OCI-LY1 (cell line): ENCODE measurements around the gene PEX11B.

Experiments
- H2AFZ ChIP-seq: fragments of 200-600 bp; sonication (generic), shearing (Covaris generic); 2 replicates; pipeline ENCODE4 v1.6.0; 2014; ENCODE audit warnings: antibody characterized with exemption, mild to moderate bottlenecking, low read length
- H3F3A ChIP-seq: fragments of 200-600 bp; sonication (generic), shearing (Covaris generic); 2 replicates; pipeline ENCODE4 v1.6.0; 2014; ENCODE audit warnings: mild to moderate bottlenecking, antibody characterized with exemption, low read length, moderate library complexity; ENCODE audit not compliant: insufficient read depth
- H3K27ac ChIP-seq: fragments of 200-600 bp; sonication (generic); 2 replicates; pipeline ENCODE4 v1.5.1; 2014; ENCODE audit warnings: low read length, mixed run types, mild to moderate bottlenecking, low read depth; ENCODE audit not compliant: poor library complexity, severe bottlenecking
- H3K27me3 ChIP-seq: fragments of 200-600 bp; sonication (generic); 2 replicates; pipeline ENCODE4 v1.6.0; 2014; ENCODE audit warnings: antibody characterized with exemption, mild to moderate bottlenecking, low read length, moderate library complexity; ENCODE audit not compliant: insufficient read depth
- H3K36me3 ChIP-seq: fragments of 200-600 bp; sonication (generic); 2 replicates; pipeline ENCODE4 v1.6.1; 2014; ENCODE audit warnings: mild to moderate bottlenecking, antibody characterized with exemption, low read length, moderate library complexity, mixed read lengths; ENCODE audit not compliant: insufficient read depth
- H3K4me1 ChIP-seq: fragments of 200-600 bp; sonication (generic); 2 replicates; pipeline ENCODE4 v1.5.1; 2014; ENCODE audit warnings: mild to moderate bottlenecking, low read length, moderate library complexity; ENCODE audit not compliant: insufficient read depth, severe bottlenecking
- H3K4me2 ChIP-seq: fragments of 200-600 bp; sonication (generic), shearing (Covaris generic); 2 replicates; pipeline ENCODE4 v1.6.1; 2014; ENCODE audit warnings: low read length
- H3K4me3 ChIP-seq: fragments of 200-600 bp; sonication (generic); 2 replicates; pipeline ENCODE4 v1.5.1; 2014; ENCODE audit warnings: low read length, low read depth, mild to moderate bottlenecking, mixed read lengths; ENCODE audit not compliant: poor library complexity, severe bottlenecking
- H3K79me2 ChIP-seq: fragments of 200-600 bp; shearing (Covaris generic); 2 replicates; pipeline ENCODE4 v1.6.1; 2016; ENCODE audit warnings: mixed run types, low read length, mixed read lengths; ENCODE audit not compliant: insufficient read depth
- H3K9ac ChIP-seq: fragments of 200-600 bp; sonication (generic), shearing (Covaris generic); 2 replicates; pipeline ENCODE4 v1.6.1; 2014; ENCODE audit warnings: mild to moderate bottlenecking, low read length, mixed read lengths
- H3K9me2 ChIP-seq: fragments of 200-600 bp; sonication (generic), shearing (Covaris generic); 2 replicates; pipeline ENCODE4 v1.6.1; 2014; ENCODE audit warnings: low read depth, mild to moderate bottlenecking, low read length, mixed read lengths
- H3K9me3 ChIP-seq: fragments of 200-600 bp; shearing (Covaris generic); 2 replicates; pipeline ENCODE4 v1.6.1; 2014; ENCODE audit warnings: low read length, mixed read lengths
- H4K20me1 ChIP-seq: fragments of 200-600 bp; sonication (generic), shearing (Covaris generic); 2 replicates; pipeline ENCODE4 v1.6.0; 2016; ENCODE audit warnings: mild to moderate bottlenecking, low read length; ENCODE audit not compliant: insufficient read depth
- CTCF ChIP-seq: fragments of 200-600 bp; sonication (generic), shearing (Covaris generic); IDR thresholded peaks from 2 replicates; pipeline ENCODE4 v1.5.1; 2017; ENCODE audit warnings: mild to moderate bottlenecking, antibody characterized with exemption, low read length, moderate library complexity, mixed read lengths
- EZH2 ChIP-seq: fragments of 200-600 bp; sonication (generic), shearing (Covaris generic); IDR thresholded peaks from 2 replicates; pipeline ENCODE4 v1.8.0; 2017; ENCODE audit warnings: borderline replicate concordance, mixed run types, mild to moderate bottlenecking, antibody characterized with exemption, low read length, moderate library complexity, mixed read lengths

Gene PEX11B

GRCh38 chr1:145958734-145959133 lies 40.2 kb upstream of the PEX11B start:
- H3K27ac ChIP-seq = peak overlapping the region; percentile 67
- no peak overlapping the region for H2AFZ ChIP-seq
- H3K4me2 ChIP-seq = peak overlapping the region; percentile 84
- H3K4me1 ChIP-seq = peaks cover 85% of the 10 kb centered on the region
- H3K9me2 ChIP-seq = no peaks in the 10 kb centered on the region
- H4K20me1 ChIP-seq = no peaks in the 10 kb centered on the region
- H3K4me3 ChIP-seq = peak overlapping the region; percentile 78
- peaks cover 11% of the 10 kb centered on the region; the same call in 1 of the 2 replicates for H3K36me3 ChIP-seq
- no peak for TF ChIP-seq EZH2
- no peak for TF ChIP-seq CTCF
- peak overlapping the region; percentile 49; the same call in 1 of the 2 replicates for H3K9ac ChIP-seq
- H3F3A ChIP-seq = 0 out of 2 replicates have a peak, but pooled peaks cover 6% of the 10 kb centered on the region
- no peaks in the 10 kb centered on the region for H3K9me3 ChIP-seq
- no peaks in the 10 kb centered on the region for H3K27me3 ChIP-seq
- no peaks in the 10 kb centered on the region; the same call in 1 of the 2 replicates for H3K79me2 ChIP-seq

GRCh38 chr1:145957443-145958319 lies 39.2 kb upstream of the PEX11B start, which contains the start of gene LIX1L:
Gene LIX1L, minus strand, starts transcription at chr1:145958017. Its CDS starts 90 bp downstream, at chr1:145957927.
- 0 out of 2 replicates have a peak, but pooled peaks cover 6% of the 10 kb centered on the region for H3F3A ChIP-seq
- TF ChIP-seq EZH2 (no peak), CTCF (no peak)
- peak within 1 kb of the TSS; percentile 78 for H3K4me3 ChIP-seq
- H3K4me2 ChIP-seq = peak within 1 kb of the TSS; percentile 84
- H2AFZ ChIP-seq = no peak within 1 kb of the TSS
- H3K9me2 ChIP-seq = no peaks in the 10 kb centered on the region
- H3K79me2 ChIP-seq = no peaks in the 10 kb centered on the region; the same call in 1 of the 2 replicates
- H3K4me1 ChIP-seq = peaks cover 74% of the 10 kb centered on the region
- H3K27ac ChIP-seq = peak within 1 kb of the TSS; percentile 67
- peaks cover 15% of the 10 kb centered on the region; the same call in 1 of the 2 replicates for H3K36me3 ChIP-seq
- H4K20me1 ChIP-seq = no peaks in the 10 kb centered on the region
- H3K9ac ChIP-seq = peak within 1 kb of the TSS; percentile 80
- H3K27me3 ChIP-seq = no peaks in the 10 kb centered on the region
- no peaks in the 10 kb centered on the region for H3K9me3 ChIP-seq

GRCh38 chr1:145956781-145957442 lies 38.4 kb upstream of the PEX11B start:
- Histone ChIP-seq H4K20me1 (no peaks in the 10 kb centered on the region), H3K79me2 (no peaks in the 10 kb centered on the region; the same call in 1 of the 2 replicates), H3K4me2 (peak overlapping the region; percentile 84), H3K4me3 (peak overlapping the region; percentile 78), H3K36me3 (peaks cover 15% of the 10 kb centered on the region; the same call in 1 of the 2 replicates), H3K9me3 (no peaks in the 10 kb centered on the region), H2AFZ (no peak overlapping the region), H3K4me1 (peaks cover 72% of the 10 kb centered on the region), H3K27me3 (no peaks in the 10 kb centered on the region), H3K9ac (peak overlapping the region; percentile 80), H3K27ac (peak overlapping the region; percentile 42), H3F3A (0 out of 2 replicates have a peak, but pooled peaks cover 6% of the 10 kb centered on the region), H3K9me2 (no peaks in the 10 kb centered on the region)
- TF ChIP-seq CTCF = no peak
- TF ChIP-seq EZH2 = no peak
